UCSD-AML1 (cell line): ENCODE results near the gene AHSG.
"Not testable (repeated sequence)": the region's sequence is repeated elsewhere in the genome, so short reads cannot be mapped to it uniquely, and the experiment has no call there.

ENCODE experiments used
- DNase-seq: peaks from one replicate; lab custom pipeline; 2025; ENCODE audit not compliant: unreplicated experiment; lab: John Stamatoyannopoulos, UW

AHSG gene, protein sequence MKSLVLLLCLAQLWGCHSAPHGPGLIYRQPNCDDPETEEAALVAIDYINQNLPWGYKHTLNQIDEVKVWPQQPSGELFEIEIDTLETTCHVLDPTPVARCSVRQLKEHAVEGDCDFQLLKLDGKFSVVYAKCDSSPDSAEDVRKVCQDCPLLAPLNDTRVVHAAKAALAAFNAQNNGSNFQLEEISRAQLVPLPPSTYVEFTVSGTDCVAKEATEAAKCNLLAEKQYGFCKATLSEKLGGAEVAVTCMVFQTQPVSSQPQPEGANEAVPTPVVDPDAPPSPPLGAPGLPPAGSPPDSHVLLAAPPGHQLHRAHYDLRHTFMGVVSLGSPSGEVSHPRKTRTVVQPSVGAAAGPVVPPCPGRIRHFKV

DNA sequence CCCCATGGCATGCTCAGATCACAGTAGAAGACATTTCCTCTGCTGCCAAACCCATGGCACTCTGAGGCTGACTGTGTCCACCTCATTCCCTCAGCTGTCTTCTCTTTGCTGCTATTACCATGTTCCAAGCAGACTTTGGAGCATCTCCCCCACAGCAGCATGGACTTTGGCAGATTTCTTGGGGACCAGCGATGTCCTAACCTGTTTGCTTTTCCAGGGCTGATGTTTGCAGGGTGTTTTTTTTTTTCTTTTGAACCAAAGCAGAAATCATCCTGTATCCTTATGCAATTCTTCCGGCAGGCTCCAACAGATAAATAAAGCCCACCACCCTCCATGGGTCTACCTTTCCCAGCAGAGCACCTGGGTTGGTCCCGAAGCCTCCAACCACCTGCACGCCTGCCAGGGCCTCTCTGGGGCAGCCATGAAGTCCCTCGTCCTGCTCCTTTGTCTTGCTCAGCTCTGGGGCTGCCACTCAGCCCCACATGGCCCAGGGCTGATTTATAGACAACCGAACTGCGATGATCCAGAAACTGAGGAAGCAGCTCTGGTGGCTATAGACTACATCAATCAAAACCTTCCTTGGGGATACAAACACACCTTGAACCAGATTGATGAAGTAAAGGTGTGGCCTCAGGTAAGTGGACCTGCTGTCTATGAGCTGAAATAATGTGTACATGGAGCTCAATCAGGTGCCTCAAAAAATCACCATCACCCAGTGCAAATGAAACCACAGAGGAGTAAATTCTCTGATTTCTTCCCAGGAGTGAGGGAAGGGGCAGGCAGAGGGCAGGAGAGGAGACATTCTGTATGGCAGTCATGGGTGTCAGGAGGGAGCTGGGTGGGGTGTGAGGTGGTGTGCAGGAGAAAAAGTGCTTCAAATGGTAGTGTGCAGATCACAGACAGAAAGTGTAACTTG, at the start of gene AHSG:
AHSG (plus strand) TSS at position 340 of the 916 bp plus-strand sequence; CDS start at position 422, 82 bp downstream.
- no peak for DNase-seq

DNA sequence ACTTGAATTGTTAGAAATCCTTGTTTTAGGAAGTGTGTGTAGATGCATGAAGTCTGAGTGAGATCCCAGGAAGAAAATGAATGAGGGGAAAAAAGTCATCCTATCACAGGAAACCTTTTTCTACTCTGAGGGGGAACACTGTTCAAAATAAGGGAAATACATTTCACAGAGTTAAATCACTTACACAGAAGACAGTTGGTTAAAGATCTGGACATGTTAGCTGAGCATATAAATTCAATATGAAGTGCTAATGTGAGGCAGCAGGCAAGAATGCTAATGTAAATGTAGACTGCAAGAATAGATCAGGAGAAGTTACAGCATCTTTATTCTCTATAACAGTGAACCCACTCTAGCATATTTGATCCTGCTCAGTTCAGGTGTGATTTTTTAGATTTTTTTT, 48.3 kb upstream of the AHSG start:
- no peak for DNase-seq

DNA sequence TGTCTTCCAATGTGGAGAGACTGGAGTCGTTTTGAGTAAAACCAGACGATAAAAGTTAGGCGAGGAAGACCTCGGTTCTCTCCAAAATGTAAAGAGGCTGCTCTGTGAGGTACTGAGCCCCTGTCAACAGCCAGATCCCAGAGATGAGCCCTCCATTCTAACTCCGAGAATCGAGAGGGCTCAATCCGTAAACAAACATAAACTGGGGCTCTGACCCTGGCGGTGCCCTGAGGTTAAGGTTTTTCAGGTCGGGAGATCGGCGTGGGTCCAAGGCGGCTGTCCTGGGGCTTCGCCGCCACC, 46.1 kb upstream of the AHSG start:
- DNase-seq: no peak

DNA sequence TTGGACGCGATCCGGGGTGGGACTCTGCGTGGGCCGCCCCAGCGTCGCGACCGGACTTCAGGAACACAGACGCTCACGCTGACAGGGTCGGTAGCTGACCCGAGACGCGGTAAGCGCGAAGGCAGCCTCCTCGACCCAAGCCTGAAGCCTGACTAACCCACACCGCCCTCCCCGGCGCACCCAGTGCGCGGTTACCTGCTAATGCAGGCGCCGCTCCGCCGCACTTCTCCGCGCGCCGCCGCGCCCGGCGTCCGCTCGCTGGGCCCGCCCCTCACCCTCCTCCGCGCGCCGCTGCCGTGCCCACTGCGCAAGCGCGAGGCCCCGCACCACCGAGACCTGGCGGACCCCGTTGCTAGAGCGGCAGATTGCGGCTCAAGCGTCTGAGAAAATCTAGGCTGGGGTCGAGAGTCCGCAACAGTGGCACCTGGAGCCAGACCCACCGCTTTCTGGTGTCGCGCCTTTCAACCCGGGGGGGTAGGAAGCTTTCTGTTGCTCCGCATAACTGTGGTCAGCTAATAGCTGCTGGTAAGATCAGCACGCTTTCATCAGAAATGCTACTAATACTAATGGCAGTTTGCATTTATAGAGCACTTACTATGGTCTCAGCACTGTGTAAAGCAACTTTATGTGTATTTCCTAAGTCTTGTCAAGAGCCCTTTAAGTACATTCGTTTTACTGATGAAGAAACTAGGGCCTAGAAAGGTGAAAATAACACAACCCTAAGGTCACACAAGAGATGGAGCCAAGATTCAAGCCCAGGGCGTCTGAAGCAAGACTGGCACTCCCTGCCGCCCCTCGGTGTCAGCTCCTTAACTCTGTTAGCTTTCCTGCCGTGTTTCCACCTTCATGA, 45.6 kb upstream of the AHSG start, which contains the start of gene TBCCD1:
TBCCD1 (minus strand) TSS at position 268 of the 850 bp plus-strand sequence. CDS start 3,010 bp downstream, outside the sequence.
- peak; percentile 94 for DNase-seq

DNA sequence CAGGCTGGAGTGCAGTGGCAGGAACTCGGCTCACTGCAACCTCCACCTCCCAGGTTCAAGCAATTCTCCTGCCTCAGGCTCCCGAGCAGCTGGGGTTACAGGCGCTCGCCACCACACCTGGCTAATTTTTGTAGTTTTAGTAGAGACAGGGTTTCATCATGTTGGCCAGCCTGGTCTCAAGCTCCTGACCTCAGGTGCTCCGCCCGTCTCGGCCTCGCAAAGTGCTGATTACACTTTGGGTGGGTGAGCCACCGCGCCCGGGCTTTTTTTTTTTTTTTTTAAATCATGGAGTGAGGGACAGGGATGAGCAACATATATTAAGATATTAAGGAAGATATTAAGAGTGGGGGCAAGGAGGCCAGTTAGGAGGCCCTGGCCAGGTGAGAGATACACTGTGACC, 43.5 kb upstream of the AHSG start:
- not testable (repeated sequence) for DNase-seq

DNA sequence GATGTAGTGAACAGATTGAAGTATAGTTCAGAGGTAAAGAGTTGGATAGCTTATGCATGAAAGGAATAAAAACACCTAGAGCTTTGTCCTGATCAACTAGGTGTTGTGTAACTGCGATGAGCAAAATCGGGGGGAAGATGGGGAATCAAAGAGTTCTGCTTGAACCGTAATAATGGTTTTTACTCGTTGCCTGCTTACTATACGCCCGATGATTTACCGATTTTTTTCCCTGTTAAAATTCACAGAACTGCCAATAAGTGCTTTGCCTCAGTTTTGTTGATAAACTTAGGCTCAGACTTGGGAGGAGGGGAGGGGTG, 43.1 kb upstream of the AHSG start:
- DNase-seq: no peak

DNA sequence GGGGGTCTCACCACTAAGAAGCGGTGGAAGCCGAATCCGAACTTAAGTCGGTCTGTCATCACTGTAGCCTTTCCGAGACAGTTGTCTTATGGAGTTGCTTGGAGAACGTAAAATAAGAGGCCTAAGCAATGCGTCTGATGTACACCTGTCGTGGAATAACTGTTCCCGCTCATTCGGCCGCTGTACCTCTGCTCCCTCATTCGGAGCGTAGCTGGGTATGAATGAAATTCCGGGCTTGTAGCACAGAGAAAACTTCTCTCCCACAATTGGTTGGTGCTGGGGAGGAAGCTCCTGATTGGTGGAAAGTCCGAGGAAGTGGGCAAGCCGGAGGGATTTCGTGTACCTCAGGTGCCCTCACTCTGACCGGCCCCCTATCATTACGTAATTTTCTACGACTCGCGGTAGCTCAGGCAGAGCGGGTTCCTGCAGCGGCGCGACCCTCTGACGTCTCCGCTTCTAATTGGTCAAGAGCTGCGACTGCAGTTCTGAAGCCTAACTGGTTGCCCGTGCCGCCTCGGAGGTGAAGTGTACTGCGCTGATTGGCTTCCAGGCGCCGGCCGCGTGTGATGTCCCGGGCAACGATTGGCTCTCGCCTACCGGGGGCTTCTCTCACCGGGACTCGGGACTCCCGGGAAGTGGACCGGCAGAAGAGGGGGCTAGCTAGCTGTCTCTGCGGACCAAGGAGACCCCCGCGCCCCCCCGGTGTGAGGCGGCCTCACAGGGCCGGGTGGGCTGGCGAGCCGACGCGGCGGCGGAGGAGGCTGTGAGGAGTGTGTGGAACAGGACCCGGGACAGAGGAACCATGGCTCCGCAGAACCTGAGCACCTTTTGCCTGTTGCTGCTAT, 42.5 kb upstream of the AHSG start, which contains the start of gene DNAJB11:
DNAJB11 (plus strand) TSS at position 625 of the 845 bp plus-strand sequence; CDS start at position 803, 178 bp downstream.
- peak; percentile 97 for DNase-seq

DNA sequence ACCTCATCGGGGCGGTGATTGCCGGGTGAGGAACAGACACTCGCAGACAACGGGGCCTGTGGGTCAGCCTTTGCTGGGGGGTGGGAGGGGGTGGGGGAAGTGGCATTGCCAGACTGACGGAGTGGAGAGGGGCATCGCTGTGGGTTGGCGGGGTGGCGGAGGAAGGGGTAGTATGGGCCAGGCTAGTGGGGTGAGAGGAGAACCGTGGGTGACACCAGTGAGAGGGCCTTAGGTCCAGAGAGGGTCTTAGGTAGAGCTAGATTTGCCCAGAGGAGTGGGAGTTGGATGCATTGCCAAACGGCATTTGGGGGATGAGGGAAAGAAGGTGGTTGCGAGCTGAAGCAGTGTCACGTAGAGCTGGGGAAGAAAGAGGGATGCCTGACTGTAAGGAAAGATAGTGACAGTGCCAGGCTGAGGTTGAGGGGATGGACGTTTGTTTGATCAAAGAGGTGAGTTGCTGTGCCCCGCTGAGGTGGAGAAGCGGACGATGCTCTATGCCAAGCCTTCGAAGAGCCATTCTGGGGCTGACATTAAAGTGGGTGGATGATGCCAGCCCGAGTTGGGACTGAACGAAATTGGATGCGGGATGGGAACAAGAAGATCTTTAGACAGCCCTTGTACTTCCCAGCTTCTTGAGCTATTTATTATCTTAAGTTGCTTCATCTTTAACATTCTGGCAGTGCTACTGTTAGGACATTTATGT, 41.8 kb upstream of the AHSG start:
- DNase-seq: no peak

DNA sequence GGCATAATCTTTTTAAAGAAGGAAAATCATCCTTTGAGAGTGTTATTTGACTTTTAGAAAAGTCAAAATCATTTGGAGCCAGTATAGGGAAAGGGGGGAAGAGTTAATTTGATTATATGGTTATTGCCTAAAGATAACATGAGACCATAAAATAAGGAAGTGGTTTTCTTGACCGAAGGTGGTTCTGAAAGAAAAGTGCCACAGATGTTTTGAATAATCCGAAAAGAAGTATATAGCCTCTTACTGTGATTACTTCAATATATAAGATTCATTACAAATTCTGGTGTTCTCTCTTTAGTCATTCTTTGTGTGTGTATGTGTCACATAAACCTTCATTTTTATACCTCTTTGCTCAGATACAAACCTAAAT, 41.2 kb upstream of the AHSG start:
- DNase-seq: no peak

DNA sequence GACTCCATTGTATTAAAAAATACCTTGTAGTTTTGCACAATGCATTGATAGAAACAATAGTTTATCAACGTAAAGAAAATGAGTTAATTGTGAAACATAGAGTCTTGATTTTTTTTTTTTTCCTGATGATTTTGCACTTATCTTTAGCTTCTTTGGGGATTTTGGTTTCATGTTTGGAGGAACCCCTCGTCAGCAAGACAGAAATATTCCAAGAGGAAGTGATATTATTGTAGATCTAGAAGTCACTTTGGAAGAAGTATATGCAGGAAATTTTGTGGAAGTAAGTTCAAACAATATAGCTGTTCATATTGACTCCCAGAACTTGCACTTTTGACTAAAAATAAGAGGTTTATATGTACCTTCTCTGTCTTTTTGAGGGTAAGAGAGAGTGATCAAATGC, 35.3 kb upstream of the AHSG start:
- no peak for DNase-seq

DNA sequence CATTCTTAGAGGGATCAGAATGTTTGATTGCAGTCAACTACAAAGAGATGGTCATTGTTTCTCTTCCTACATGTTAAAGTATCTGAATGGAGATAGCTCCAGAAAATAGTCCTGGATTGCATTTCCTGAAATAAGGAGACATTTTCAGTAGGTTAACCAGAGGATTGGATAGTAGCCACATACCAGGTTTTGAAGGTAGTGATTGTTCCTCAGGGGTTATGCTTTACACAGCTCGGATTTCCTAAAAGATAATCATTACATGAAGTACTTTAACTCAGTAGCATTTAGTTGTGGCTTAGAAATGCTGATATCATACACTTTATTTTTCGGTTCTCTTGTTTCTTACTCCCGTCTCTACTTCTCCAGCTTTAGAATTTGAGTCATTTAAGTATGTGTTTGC, 32.1 kb upstream of the AHSG start:
- DNase-seq: no peak

DNA sequence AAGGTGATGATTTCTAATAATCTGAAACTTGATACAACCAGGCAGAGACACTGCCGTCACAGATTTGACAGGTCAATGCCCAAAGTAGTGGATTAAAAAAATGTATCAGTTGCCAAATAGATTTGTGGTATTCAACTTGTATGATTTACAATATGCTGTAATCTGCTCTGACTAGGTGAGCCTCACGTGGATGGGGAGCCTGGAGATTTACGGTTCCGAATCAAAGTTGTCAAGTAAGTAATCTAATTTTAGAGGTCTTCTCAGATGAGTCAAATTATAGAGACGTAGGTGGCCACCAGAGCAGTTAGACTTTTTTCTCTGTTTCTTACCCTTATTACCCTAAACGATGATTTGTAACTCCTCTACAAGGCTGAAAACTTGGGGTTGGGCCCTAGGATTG, 30.3 kb upstream of the AHSG start:
- DNase-seq: no peak

DNA sequence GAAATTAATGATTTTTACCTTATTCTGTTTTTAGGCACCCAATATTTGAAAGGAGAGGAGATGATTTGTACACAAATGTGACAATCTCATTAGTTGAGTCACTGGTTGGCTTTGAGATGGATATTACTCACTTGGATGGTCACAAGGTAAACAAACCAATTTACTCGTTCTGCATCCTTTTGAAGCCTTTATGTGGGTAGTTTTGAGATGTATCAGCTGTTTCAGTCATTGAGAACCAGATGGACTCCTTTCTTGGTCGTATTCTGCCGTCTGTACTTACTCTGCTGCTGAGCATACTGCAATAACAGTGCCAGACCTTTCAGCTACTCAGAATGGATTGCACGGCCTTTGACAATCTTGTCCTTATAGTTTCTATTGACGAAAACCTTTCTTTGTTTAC, 29.0 kb upstream of the AHSG start:
- DNase-seq: no peak

DNA sequence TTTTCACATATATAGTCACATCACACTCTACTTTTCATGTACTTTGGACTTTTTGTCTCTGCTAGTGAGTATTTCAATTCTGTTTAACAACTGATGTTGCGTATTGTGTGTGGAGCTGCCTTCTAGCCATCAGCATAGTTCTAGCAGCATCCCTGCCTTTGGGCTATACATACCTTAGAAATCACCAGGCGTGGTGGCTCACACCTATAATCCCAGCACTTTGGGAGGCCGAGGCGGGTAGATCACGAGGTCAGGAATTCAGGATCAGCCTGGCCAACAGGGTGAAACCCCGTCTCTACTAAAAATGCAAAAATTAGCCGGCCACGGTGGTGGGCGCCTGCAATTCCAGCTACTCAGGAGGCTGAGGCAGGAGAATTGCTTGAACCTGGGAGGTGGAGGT, 26.6 kb upstream of the AHSG start:
- not testable (repeated sequence) for DNase-seq

DNA sequence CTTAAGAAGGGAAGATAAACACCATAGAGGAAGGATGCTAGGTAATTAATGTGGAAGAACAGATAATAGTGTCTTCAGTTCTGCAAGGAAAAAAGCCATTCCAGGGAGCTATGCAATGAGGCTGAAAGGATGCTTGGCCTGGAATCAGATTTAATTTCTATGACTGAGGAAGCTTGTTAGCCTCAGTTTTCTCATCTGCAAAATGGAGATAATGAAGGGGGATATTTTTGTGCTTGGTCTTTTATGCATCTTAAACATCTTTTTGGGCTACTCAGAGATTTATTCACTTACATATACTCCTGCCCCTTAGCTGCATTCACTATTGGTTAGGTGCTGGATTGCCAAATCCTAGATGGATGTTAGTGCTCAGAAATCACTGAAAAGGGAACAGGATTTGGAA, 25.7 kb upstream of the AHSG start:
- DNase-seq: no peak

DNA sequence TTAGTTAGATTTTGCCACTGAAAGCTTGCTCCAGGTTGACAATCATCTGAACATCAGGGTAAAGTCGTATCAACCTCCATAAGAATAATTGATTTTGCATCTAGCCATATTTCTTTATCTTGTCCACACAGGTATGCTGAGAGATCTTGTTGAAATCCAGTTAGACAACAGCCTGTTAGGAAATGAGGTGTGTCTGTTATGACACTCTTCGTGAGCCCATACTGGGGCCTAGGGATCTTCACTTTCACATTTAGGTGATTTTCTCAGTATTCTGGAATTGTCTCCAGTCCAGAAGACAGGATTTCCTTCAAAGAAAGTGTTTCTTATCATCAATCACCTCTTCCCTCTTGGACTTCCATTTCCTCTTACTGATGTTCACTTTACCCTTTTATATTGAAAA, 24.2 kb upstream of the AHSG start:
- no peak for DNase-seq

DNA sequence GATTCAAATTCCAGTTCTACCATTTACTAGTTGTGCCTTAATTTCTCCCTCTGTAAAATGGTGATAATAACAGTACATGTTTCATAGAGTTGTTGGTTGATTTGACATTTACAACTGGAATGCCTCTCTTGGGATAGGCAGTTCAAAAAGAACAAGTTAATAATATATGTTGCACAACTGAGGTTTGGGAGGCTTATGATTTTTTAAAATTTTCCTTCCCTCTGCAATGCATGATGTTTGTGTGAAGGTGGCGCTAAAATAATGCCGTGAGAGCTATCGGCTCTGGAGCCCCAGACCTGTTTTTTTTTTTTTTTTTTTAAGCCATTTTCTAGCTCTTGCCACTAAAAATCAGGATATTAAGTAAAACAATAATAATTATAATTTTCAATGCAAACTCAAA, 23.7 kb upstream of the AHSG start:
- DNase-seq: no peak

DNA sequence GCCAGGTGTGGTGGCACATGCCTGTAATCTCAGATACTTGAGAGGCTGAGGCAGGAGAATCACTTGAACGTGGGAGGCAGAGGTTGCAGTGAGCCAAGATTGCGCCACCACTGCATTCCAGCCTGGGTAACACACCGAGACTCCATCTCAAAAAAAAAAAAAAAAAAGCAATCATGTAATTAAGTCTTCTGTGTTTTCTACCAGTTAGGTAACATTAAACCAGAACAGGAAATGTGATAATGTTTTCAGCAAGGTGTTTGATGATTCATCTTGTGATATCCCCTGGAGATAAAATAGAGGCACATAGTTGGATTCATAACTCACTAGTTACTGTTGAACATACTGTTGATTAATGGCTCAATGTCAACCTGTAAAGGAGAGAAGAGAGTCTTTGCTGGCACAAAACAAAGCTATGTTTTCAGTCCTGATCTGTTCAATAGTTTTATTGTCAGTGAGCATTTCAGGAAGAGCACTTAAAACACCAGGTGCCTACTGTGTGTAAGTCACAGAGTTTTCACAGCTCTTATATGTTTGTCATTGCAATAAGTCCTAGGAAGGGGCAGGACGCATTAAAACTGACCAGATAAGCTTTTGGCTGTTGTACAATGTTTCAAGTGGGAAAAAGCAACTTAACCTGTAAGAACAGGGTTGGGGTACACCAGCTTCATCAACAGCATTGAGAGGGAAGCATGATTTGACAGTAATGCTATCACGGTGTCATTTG, 22.8 kb upstream of the AHSG start:
- no peak for DNase-seq

DNA sequence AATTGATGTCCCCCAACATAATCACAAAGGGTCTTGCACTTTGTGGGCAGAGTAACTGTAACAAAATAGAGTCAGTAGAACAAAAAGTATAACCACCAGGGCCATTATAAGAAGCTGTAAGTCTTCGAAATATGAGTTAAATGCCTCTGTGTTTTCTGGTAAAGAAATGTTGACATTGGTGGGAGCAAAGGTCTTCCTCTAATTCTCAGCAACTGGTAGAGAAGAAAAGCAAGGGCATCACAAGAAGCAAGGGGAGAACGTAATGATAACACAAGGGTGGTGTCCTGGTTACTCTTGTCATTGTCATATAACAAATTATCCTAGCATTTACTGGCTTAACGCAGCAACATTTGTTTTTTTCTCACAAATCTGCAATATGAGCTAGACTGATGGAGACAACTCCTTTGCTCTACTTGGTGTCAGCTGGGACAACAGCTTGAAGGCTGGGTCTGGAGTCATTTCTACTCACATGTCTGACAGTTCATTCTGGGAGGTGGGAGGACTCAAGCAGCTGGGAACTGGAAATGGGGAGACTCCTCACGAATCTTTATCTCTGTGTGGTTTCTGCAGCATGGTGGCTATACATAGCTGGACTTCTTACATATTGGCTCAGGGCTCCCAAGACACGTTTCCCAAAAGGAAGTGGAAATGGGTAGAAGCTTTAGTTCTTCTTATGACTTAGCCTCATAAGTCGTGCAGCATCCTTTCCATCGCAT, 22.1 kb upstream of the AHSG start:
- no peak for DNase-seq
